GM19395 (cell line): ENCODE data around the gene CLCNKA.
"Not testable (repeated sequence)": the region's sequence is repeated elsewhere in the genome, so short reads cannot be mapped to it uniquely, and the experiment has no call there.

Source experiments
- ATAC-seq: cut with Tn5 transposase; IDR thresholded peaks from one replicate; pipeline ENCODE4 v1.9.1; 2021; ENCODE audit warnings: mild to moderate bottlenecking, moderate library complexity; ENCODE audit not compliant: unreplicated experiment

CLCNKA gene

DNA sequence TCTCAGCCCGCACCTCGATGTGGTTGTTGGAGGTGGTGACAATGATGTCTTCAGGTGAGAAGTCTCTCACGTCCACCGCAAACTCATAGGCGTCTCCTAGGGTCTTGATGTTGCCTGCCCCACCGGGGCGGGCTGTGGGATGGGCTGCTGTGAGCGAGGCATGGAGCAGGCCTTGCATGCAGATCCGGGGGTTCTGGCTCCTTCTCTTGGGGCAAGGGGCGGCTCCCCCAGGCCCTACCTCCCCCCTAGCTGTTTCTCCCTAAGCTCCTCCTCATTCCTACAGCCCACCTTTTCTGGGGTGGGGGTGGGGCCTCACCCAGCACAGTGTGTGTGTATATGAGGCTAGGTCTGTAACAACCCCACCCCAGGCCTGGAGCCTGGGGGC, 4.8 kb upstream of the CLCNKA start:
- ATAC-seq: no peak

DNA sequence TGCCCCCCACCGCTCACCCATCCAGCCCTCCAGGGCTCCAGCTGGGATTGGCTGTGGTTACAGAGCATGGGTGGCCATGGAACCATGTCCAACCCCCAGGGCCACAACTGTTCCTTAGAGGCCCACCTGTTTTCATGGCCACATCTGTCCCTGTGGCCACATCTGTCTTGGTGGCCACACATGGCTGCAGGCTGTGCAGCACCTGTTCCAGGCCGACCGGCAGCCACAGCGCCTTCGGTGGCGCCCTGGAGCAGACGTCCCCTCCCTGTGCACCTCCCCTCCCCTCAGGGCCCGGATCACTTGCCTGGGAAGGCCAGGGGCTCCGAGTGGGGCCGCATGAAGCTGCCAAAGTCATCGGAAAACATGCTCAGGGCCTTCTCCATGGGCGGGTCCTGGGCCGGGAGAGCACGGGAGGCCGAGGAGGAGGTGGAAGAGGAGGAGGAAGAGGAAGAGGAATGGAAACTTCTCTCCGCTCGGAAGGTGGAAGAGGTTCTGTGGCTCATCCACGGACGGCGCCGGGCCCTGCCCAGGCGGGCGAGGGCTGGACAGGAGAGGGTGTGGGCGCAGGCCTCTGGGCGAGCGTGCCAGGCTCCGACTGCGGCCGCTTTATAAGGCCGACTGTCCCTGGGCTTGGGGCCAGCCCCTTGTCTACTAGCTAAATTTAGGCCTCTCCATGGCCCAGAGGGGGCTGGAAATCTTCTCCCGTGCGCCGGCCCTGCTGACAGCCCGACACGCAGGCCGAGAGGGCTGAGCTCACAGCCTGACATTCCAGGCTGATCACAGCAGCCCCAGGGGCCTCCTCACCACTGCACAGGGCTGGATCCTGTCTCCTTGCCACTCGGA, 4.2 kb upstream of the CLCNKA start, which contains the start of gene HSPB7:
Gene HSPB7 (minus strand): TSS at position 583 of the 843 bp plus-strand sequence. CDS start 80 bp downstream, at position 503.
- ATAC-seq: no peak

DNA sequence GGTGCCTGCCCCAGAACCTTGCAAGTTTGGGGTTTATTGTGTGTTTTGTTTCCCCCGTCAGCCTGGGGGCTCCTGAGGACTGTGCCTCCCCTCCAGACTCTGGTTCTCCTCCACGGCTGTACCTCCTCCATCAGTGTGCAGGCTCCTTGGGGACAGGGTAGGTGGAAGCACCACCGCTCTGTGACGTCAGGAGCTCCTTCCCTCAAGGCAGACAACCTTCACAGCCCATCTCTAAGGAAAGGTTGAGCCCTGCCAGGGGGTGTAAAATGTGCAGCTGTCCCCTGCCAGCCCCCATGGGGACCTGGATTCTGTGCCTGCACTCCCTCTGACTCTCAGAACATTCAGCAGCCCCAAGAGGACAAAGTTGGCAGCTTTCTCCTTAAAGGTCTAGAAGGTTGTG, 3.5 kb upstream of the CLCNKA start:
- no peak for ATAC-seq

DNA sequence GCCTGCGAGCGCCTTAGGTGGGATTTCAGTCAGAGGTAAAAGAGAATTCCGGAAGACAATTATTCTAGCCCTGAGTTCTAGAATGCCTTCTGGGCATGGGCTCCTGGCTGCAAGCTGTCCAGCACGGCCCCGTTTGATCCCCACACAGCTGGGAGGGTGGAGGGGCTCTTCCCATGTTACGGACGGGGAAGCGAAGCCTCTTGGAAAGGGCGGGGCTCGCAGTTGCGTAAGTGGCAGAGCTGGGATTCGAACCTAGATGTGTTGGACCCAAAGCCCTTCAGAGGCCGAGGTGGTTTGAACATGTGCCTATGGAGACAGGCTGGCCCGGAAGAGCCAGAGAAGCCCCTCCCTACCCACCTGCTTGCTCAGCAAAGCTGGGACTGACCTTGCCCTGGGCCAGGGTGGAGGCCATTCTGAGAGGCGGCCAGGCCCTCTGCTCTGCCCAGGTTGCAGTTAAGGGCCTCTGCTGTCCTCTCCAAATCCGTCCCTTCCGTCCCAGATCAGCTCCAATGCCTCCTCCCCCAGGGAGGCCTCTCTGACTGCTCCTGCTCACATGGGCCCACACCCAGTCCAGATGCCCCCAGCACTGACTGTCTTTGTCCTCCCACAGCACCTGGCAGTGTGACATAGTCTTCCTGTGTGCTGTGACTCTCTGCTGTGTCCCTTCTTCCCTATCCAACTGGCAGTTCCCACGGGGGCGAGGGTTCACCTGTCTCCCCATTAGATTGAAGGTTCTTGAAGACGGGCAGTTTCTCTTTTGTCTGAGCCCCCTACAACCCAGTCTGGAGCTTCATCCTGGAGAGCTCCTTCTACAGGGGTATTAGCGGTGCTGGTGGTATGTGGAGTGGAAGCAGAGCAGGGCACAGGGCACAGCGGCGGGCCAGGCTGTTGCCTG, 2.8 kb upstream of the CLCNKA start:
- no peak for ATAC-seq

DNA sequence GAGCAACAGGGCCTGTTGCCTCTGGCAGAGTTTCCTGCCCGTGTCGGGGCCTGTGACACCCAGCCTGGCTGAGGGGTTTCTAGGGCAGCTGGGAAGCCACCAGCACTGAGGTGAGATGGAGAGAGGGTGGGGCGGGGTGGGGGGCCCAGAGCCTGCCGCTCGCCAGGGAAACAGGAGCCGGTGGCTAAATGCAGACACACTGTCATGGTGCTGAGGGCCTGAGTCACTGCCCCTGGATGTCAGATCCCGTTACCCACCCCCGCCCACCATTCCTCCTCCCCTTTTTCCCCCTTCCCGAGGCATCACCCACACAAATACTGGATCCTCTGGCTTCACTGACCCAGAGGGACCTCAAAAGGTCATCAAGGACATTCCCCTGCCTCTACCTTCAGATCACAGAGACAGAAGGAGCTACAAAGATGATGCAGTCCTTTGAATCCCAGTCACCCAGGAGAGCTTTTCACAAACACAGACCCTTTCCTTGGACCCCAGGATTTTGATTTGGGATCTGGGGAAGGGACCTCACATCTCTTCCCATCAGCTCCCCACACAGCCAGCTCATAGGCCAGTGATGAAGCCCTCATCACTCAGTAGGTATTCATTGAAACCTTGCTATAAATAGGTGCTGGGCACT, 2.1 kb upstream of the CLCNKA start:
- ATAC-seq: no peak

GRCh38 chr1:16020325-16020724, 1.5 kb upstream of the CLCNKA start:
- ATAC-seq: no peak

DNA sequence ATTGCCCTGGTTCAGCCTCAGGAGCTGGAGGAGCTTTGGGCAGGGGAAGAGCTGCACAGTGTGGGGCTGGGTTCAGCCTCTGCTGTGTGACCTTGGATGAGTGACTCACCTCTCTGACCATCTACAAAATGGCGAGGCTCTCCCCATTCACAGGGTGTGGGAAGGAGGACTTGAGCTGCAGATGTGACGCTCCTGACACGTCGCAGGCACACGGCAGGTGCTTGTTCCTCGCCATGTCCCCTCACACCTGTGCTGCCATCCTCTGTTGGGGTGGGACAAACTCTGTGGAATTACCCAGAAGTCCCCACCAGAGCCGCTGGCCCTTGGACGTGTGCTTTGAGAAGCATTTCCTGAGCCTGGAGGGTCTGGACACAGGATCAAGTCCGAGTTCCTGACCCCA, 958 bp upstream of the CLCNKA start:
- ATAC-seq: not testable (repeated sequence)

GRCh38 chr1:16022393-16022792, 557 bp downstream of the CLCNKA start:
- no peak for ATAC-seq

GRCh38 chr1:16023050-16023653, 1.3 kb downstream of the CLCNKA start:
- ATAC-seq: no peak

- not testable (repeated sequence) for ATAC-seq
These were observed 4.5 kb downstream of the CLCNKA start for GRCh38 chr1:16026302-16026701.

- no peak for ATAC-seq
These were observed 5.1 kb downstream of the CLCNKA start for GRCh38 chr1:16026723-16027484.

DNA sequence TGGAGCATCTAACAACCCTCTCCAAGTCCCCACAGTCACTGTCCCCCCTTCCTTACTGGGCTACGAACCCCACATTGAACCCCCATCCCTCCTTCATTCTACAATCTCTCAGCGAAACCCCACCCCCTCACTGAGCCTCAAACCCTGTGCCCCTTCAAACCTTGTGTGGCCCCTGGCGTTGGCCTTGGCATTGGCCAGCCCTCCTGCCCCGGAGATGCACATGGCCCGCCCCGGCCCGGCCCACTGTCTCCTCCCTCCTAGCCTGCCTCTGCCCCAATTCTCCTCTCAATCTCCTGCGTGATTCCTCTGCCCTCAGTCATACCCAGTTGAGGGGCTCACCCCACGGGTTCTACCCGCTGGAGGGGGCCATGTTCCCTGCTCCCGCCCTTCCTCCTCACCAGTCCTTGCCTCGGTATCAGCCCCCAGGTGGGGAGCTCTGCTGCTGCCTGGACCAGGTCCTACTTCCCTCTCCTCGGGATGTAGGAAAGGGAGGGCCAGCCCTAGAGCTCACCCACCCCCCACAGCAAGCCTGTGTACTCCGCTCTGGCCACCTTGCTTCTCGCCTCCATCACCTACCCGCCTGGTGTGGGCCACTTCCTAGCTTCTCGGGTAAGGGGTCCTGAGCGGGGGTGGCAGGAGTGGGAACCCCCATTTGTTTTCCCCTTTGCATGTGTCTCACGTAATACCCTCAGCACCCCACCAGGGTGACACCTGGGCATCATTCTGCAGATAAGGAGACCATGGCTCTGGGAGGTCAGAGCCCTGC, 6.6 kb downstream of the CLCNKA start:
- no peak for ATAC-seq

- ATAC-seq: not testable (repeated sequence)
These were observed 7.1 kb downstream of the CLCNKA start for GRCh38 chr1:16029003-16029268.

- ATAC-seq: no peak
These were observed 7.5 kb downstream of the CLCNKA start for GRCh38 chr1:16029288-16029687.

- no peak for ATAC-seq
These were observed 9.7 kb downstream of the CLCNKA start for GRCh38 chr1:16031551-16031950.

- ATAC-seq: no peak
These were observed 10.7 kb downstream of the CLCNKA start for GRCh38 chr1:16032388-16033102.

DNA sequence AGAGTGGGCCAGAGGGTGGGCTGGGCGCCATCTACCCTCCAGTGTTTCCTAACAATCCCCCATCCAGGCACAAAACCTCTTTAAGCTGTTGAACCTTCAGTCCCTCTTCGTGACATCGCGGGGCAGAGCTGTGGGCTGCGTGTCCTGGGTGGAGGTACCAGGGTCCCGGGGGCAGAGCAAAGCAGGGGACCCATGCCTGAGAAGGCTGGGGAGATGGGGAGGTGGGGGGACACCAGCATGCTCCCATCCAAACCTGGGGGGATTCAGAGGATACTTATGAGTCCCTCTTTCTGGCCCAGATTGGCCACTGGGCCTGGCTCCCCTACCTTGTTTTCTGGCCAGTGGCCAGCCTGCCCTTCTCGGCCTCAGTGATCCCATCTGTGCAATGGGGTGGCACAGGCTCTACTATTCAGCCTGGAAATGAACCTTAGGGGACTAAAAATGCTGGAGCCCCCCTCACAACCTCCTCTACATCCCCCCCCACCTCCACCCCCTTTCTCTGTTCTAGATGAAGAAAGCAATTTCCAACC, 11.3 kb downstream of the CLCNKA start:
- ATAC-seq: not testable (repeated sequence)

GRCh38 chr1:16036461-16036860, 14.6 kb downstream of the CLCNKA start:
- ATAC-seq: not testable (repeated sequence)

GRCh38 chr1:16038620-16038912, 16.7 kb downstream of the CLCNKA start:
- no peak for ATAC-seq
